Effector memory CD8-positive, alpha-beta T cell (primary cell): ENCODE data around the gene MKRN2OS.
"Not testable (repeated sequence)": the region's sequence is repeated elsewhere in the genome, so short reads cannot be mapped to it uniquely, and the experiment has no call there.

Source experiments
- ATAC-seq: fragments of 150-1000 bp; cut with Tn5 transposase; replicated peaks from 2 replicates; pipeline ENCODE4 v1.10.0; 2021; ENCODE audit warnings: mild to moderate bottlenecking, moderate library complexity
- DNase-seq, 3 experiments: peaks; one replicate each; pipeline ENCODE4 v3.0.0; 2021
- H3K27ac Mint-ChIP-seq, 2 donors: one replicate each; pipeline ENCODE4 v1.8.0; 2022; ENCODE audit warnings: mild to moderate bottlenecking in 2 of 2, mixed read lengths in 2 of 2, moderate library complexity in 2 of 2
- H3K27me3 Mint-ChIP-seq, 2 donors: one replicate each; pipeline ENCODE4 v1.8.0; 2022; ENCODE audit warnings: mixed read lengths in 2 of 2
- H3K36me3 Mint-ChIP-seq: one replicate; pipeline ENCODE4 v1.8.0; 2022; ENCODE audit warnings: mild to moderate bottlenecking, moderate library complexity, mixed read lengths; ENCODE audit not compliant: insufficient read depth
- H3K4me1 Mint-ChIP-seq, 2 donors: one replicate each; pipeline ENCODE4 v1.8.0; 2022; ENCODE audit warnings: low read depth in 2 of 2, mixed read lengths in 2 of 2
- H3K4me3 Mint-ChIP-seq, 2 donors: one replicate each; pipeline ENCODE4 v1.8.0; 2022; ENCODE audit warnings: mild to moderate bottlenecking in 2 of 2, mixed read lengths in 2 of 2, moderate library complexity in 2 of 2
- H3K9me3 Mint-ChIP-seq, 2 donors: one replicate each; pipeline ENCODE4 v1.8.0; 2022; ENCODE audit warnings: mixed read lengths in 2 of 2

Gene MKRN2OS

GRCh38 chr3:12557473-12558100, 12.3 kb upstream of the MKRN2OS start:
- no peak for DNase-seq
- no peaks in the 10 kb centered on the region for H3K9me3 Mint-ChIP-seq
- peaks cover 46 to 59% of the 10 kb centered on the region in 2 donors for H3K4me1 Mint-ChIP-seq

GRCh38 chr3:12556690-12557472, 11.6 kb upstream of the MKRN2OS start, which contains the start of gene MKRN2:
TSS of gene MKRN2 (plus strand) at chr3:12557087. CDS start at chr3:12557151, 64 bp downstream.
- DNase-seq, result peak; percentile 76 to 84 (median 82)
- peaks cover 20 to 31% of the 10 kb centered on the region in 2 donors for H3K27me3 Mint-ChIP-seq
- peaks cover 10% of the 10 kb centered on the region for H3K36me3 Mint-ChIP-seq
- H3K9me3 Mint-ChIP-seq, result no peaks in the 10 kb centered on the region
- ATAC-seq, result peak; percentile 94
- peak within 1 kb of the TSS; percentile 81 to 91 for H3K4me3 Mint-ChIP-seq
- H3K4me1 Mint-ChIP-seq, result peaks cover 42 to 59% of the 10 kb centered on the region in 2 donors
- H3K27ac Mint-ChIP-seq, result peak within 1 kb of the TSS; percentile 46 to 73

More at GRCh38 chr3:12557473-12558100, 12.3 kb upstream of the MKRN2OS start:
- Mint-ChIP-seq H3K36me3 (peaks cover 10% of the 10 kb centered on the region), H3K27me3 (peaks cover 20 to 31% of the 10 kb centered on the region in 2 donors), H3K27ac (peak overlapping the region; percentile 46 to 73), H3K4me3 (peak overlapping the region; percentile 81 to 91)
- no peak for ATAC-seq

- H3K27me3 Mint-ChIP-seq, result peaks cover 20 to 31% of the 10 kb centered on the region in 2 donors
- no peaks in the 10 kb centered on the region for H3K9me3 Mint-ChIP-seq
- H3K4me3 Mint-ChIP-seq, result peak overlapping the region; percentile 81 to 91
- H3K36me3 Mint-ChIP-seq, result peaks cover 10% of the 10 kb centered on the region
- ATAC-seq, result no peak
- DNase-seq, result peak in 1 of 3 experiments; percentile 1
- peak overlapping the region; percentile 46 to 73 for H3K27ac Mint-ChIP-seq
- H3K4me1 Mint-ChIP-seq, result peaks cover 39 to 55% of the 10 kb centered on the region in 2 donors
Measured at GRCh38 chr3:12556314-12556689, 11.0 kb upstream of the MKRN2OS start.

GRCh38 chr3:12553921-12554391, 8.7 kb upstream of the MKRN2OS start:
- H3K4me3 Mint-ChIP-seq, result peak overlapping the region; percentile 71 to 74
- H3K27ac Mint-ChIP-seq, result no peak overlapping the region
- DNase-seq (peak in 1 of 3 experiments; percentile 5), ATAC-seq (no peak)
- H3K9me3 Mint-ChIP-seq, result no peaks in the 10 kb centered on the region
- H3K27me3 Mint-ChIP-seq, result peaks cover 30 to 42% of the 10 kb centered on the region in 2 donors
- H3K36me3 Mint-ChIP-seq, result peaks cover 10% of the 10 kb centered on the region
- H3K4me1 Mint-ChIP-seq, result peaks cover 26 to 34% of the 10 kb centered on the region in 2 donors

GRCh38 chr3:12549971-12550760, 4.9 kb upstream of the MKRN2OS start:
- Mint-ChIP-seq H3K27me3 (peaks cover 28 to 33% of the 10 kb centered on the region in 2 donors), H3K4me3 (no peak overlapping the region), H3K36me3 (no peaks in the 10 kb centered on the region), H3K4me1 (peaks cover 5 to 7% of the 10 kb centered on the region in 2 donors), H3K9me3 (no peaks in the 10 kb centered on the region), H3K27ac (no peak overlapping the region)
- ATAC-seq (no peak), DNase-seq (no peak)

GRCh38 chr3:12544652-12545472, 437 bp downstream of the MKRN2OS start:
- Mint-ChIP-seq H3K4me1 (no peaks in the 10 kb centered on the region), H3K9me3 (no peaks in the 10 kb centered on the region), H3K36me3 (no peaks in the 10 kb centered on the region), H3K4me3 (no peak overlapping the region), H3K27ac (no peak overlapping the region), H3K27me3 (peaks cover 2% of the 10 kb centered on the region in 2 donors)
- ATAC-seq, result no peak
- no peak for DNase-seq

- not testable (repeated sequence) for ATAC-seq, H3K36me3 Mint-ChIP-seq, H3K27me3 Mint-ChIP-seq, H3K4me3 Mint-ChIP-seq, DNase-seq, H3K27ac Mint-ChIP-seq, H3K4me1 Mint-ChIP-seq, H3K9me3 Mint-ChIP-seq
Measured at GRCh38 chr3:12543497-12543896, 1.8 kb downstream of the MKRN2OS start.

- Mint-ChIP-seq H3K4me3 (no peak overlapping the region), H3K27me3 (no peaks in the 10 kb centered on the region), H3K36me3 (no peaks in the 10 kb centered on the region), H3K4me1 (no peaks in the 10 kb centered on the region), H3K9me3 (no peaks in the 10 kb centered on the region), H3K27ac (no peak overlapping the region)
- no peak for DNase-seq
- ATAC-seq, result no peak
Measured at GRCh38 chr3:12541625-12542024, 3.7 kb downstream of the MKRN2OS start.

GRCh38 chr3:12536423-12536822, 8.9 kb downstream of the MKRN2OS start:
- ATAC-seq (no peak), DNase-seq (no peak)
- H3K27ac Mint-ChIP-seq, result no peak overlapping the region
- H3K4me3 Mint-ChIP-seq, result no peak overlapping the region
- H3K36me3 Mint-ChIP-seq, result no peaks in the 10 kb centered on the region
- no peaks in the 10 kb centered on the region for H3K9me3 Mint-ChIP-seq
- no peaks in the 10 kb centered on the region for H3K27me3 Mint-ChIP-seq
- no peaks in the 10 kb centered on the region for H3K4me1 Mint-ChIP-seq

GRCh38 chr3:12532182-12532581, 13.1 kb downstream of the MKRN2OS start:
- Mint-ChIP-seq H3K4me1 (no peaks in the 10 kb centered on the region), H3K27me3 (no peaks in the 10 kb centered on the region), H3K4me3 (no peak overlapping the region), H3K36me3 (peaks cover 14% of the 10 kb centered on the region), H3K27ac (no peak overlapping the region), H3K9me3 (no peaks in the 10 kb centered on the region)
- no peak for DNase-seq
- ATAC-seq, result no peak

GRCh38 chr3:12527757-12528143, 17.5 kb downstream of the MKRN2OS start:
- DNase-seq, result no peak
- peak overlapping the region in 1 of 2 donors; percentile 44 for H3K27ac Mint-ChIP-seq
- H3K36me3 Mint-ChIP-seq, result peaks cover 16% of the 10 kb centered on the region
- no peaks in the 10 kb centered on the region for H3K27me3 Mint-ChIP-seq
- ATAC-seq, result no peak
- H3K4me1 Mint-ChIP-seq, result no peaks in the 10 kb centered on the region
- no peak overlapping the region for H3K4me3 Mint-ChIP-seq
- H3K9me3 Mint-ChIP-seq, result no peaks in the 10 kb centered on the region

GRCh38 chr3:12522721-12523120, 22.6 kb downstream of the MKRN2OS start:
- no peaks in the 10 kb centered on the region for H3K9me3 Mint-ChIP-seq
- peak overlapping the region in 1 of 2 donors; percentile 29 for H3K27ac Mint-ChIP-seq
- no peaks in the 10 kb centered on the region for H3K4me1 Mint-ChIP-seq
- peaks cover 3% of the 10 kb centered on the region for H3K36me3 Mint-ChIP-seq
- no peak overlapping the region for H3K4me3 Mint-ChIP-seq
- ATAC-seq (no peak), DNase-seq (no peak)
- H3K27me3 Mint-ChIP-seq, result no peaks in the 10 kb centered on the region
